CD4-positive, alpha-beta T cell (primary cell): ENCODE results near the gene VGLL4. TPM values are rescaled to one million over a fixed set of nuclear protein-coding genes. Genes with fewer than 3 reads are reported as not detected.

Experiments used
- ATAC-seq: fragments of 200-7000 bp; cut with Tn5 transposase; one replicate; pipeline ENCODE4 v1.10.0; 2022; ENCODE audit warnings: mild to moderate bottlenecking; ENCODE audit not compliant: poor library complexity
- CTCF ChIA-PET: fragments of 350-600 bp; sonication (Branson Sonifier 250); formaldehyde crosslinking; loops from one replicate; lab custom pipeline; 2021; ENCODE audit warnings: antibody characterized with exemption, inconsistent platforms; lab: Charles Lee
- POLR2A ChIA-PET: fragments of 350-600 bp; sonication (Branson Sonifier 250); formaldehyde crosslinking; loops from one replicate; lab custom pipeline; 2021; ENCODE audit warnings: antibody characterized with exemption, inconsistent platforms; lab: Charles Lee
- DNase-seq, 14 experiments: peaks; one replicate each; pipeline ENCODE4 v3.0.0-alpha.2; 2013 to 2020; ENCODE audit warnings: mixed read lengths in 2 of 14
- H3K27ac ChIP-seq, 2 donors: one replicate each; pipeline versions ENCODE4 v1.5.1 to v1.7.0; 2013; ENCODE audit warnings: low read length in 2 of 2, low read depth in 1 of 2, mild to moderate bottlenecking in 1 of 2
- H3K27me3 ChIP-seq, 2 experiments: 1 replicate in 1 of 2; 2 replicates in 1 of 2; pipeline versions ENCODE4 v1.6.1 to v1.7.0; 2013; ENCODE audit warnings: low read length in 2 of 2, control low read depth in 1 of 2, mild to moderate bottlenecking in 1 of 2, moderate library complexity in 1 of 2; ENCODE audit not compliant: insufficient read depth in 2 of 2, control insufficient read depth in 1 of 2
- H3K36me3 ChIP-seq: one replicate; pipeline ENCODE4 v1.6.1; 2013; ENCODE audit warnings: low read length, control low read depth; ENCODE audit not compliant: insufficient read depth
- H3K4me1 ChIP-seq: one replicate; pipeline ENCODE4 v1.6.1; 2013; ENCODE audit warnings: low read length, control low read depth; ENCODE audit not compliant: insufficient read depth
- H3K4me3 ChIP-seq: one replicate; pipeline ENCODE4 v1.5.1; 2013; ENCODE audit warnings: mild to moderate bottlenecking, low read length, moderate library complexity
- H3K9me3 ChIP-seq, 2 experiments: 1 replicate in 1 of 2; 2 replicates in 1 of 2; pipeline versions ENCODE4 v1.6.1 to v1.7.0; 2013; ENCODE audit warnings: low read length in 2 of 2, mild to moderate bottlenecking in 2 of 2, control low read depth in 1 of 2, moderate library complexity in 1 of 2; ENCODE audit not compliant: control insufficient read depth in 1 of 2, insufficient read depth in 1 of 2
- H3K27ac Mint-ChIP-seq: one replicate; pipeline ENCODE4 v1.8.0; 2020; ENCODE audit warnings: mixed read lengths
- H3K27me3 Mint-ChIP-seq: one replicate; pipeline ENCODE4 v1.8.0; 2021; ENCODE audit warnings: mixed read lengths
- H3K36me3 Mint-ChIP-seq: one replicate; pipeline ENCODE4 v1.8.0; 2021; ENCODE audit warnings: low read depth, mixed read lengths
- H3K4me1 Mint-ChIP-seq: one replicate; pipeline ENCODE4 v1.8.0; 2021; ENCODE audit warnings: low read depth, mixed read lengths
- H3K4me3 Mint-ChIP-seq: one replicate; pipeline ENCODE4 v1.8.0; 2020; ENCODE audit warnings: mild to moderate bottlenecking, mixed read lengths
- H3K9me3 Mint-ChIP-seq: one replicate; pipeline ENCODE4 v1.8.0; 2020; ENCODE audit warnings: mixed read lengths
- CTCF ChIP-seq: fragments of 200-600 bp; IDR thresholded peaks from one replicate; pipeline ENCODE4 v1.8.0; 2022; ENCODE audit warnings: antibody characterized with exemption, mild to moderate bottlenecking
- intact Hi-C, 2 experiments: fragments of 100-400 bp; cut with DNase I in 1 of 2; cut with micrococcal nuclease in 1 of 2; formaldehyde crosslinking; loops; one replicate each; pipeline versions ENCODE4 v1.15.1 to v1.9.0; 2023 to 2025; cut with DNase I, micrococcal nuclease
- total RNA-seq, 174 experiments: library from RNA in 2 of 174; stranded (reverse) in 2 of 174; gene quantifications; one replicate each; pipeline ENCODE4 v1.2.3 and lab custom pipeline; 2021 to 2026

VGLL4 gene
- total RNA-seq, 2 experiments from 2014 or later: 10.5 to 11.3 TPM

- no peaks in the 10 kb centered on the region for H3K27me3 Mint-ChIP-seq
- H3K27ac ChIP-seq: no peak overlapping the region
- no peak overlapping the region for H3K27ac Mint-ChIP-seq
- no peaks in the 10 kb centered on the region for H3K27me3 ChIP-seq
- H3K9me3 ChIP-seq: no peaks in the 10 kb centered on the region
- no peaks in the 10 kb centered on the region for H3K36me3 Mint-ChIP-seq
- no peaks in the 10 kb centered on the region for H3K4me1 ChIP-seq
- POLR2A ChIA-PET: no interaction called here
- TF ChIP-seq CTCF: no peak
- intact Hi-C loops: no loop called here
- CTCF ChIA-PET: no interaction called here
- no peak overlapping the region for H3K4me3 ChIP-seq
- H3K4me1 Mint-ChIP-seq: no peaks in the 10 kb centered on the region
- H3K4me3 Mint-ChIP-seq: no peak overlapping the region
- H3K36me3 ChIP-seq: no peaks in the 10 kb centered on the region
- H3K9me3 Mint-ChIP-seq: no peaks in the 10 kb centered on the region
- DNase-seq (no peak), ATAC-seq (no peak)
Measured at GRCh38 chr3:11671648-11672100, 28.0 kb upstream of the VGLL4 start.

- ChIA-PET CTCF (no interaction called here), POLR2A (no interaction called here)
- Histone ChIP-seq H3K36me3 (no peaks in the 10 kb centered on the region), H3K4me1 (no peaks in the 10 kb centered on the region), H3K9me3 (no peaks in the 10 kb centered on the region), H3K4me3 (no peak overlapping the region), H3K27me3 (no peaks in the 10 kb centered on the region), H3K27ac (no peak overlapping the region)
- DNase-seq (no peak), ATAC-seq (no peak)
- Mint-ChIP-seq H3K4me3 (no peak overlapping the region), H3K27me3 (no peaks in the 10 kb centered on the region), H3K36me3 (no peaks in the 10 kb centered on the region), H3K9me3 (no peaks in the 10 kb centered on the region), H3K27ac (no peak overlapping the region), H3K4me1 (no peaks in the 10 kb centered on the region)
- intact Hi-C loops: no loop called here
- TF ChIP-seq CTCF: no peak
Measured at GRCh38 chr3:11668243-11669235, 24.8 kb upstream of the VGLL4 start.

GRCh38 chr3:11665331-11665730, 21.6 kb upstream of the VGLL4 start:
- H3K27ac Mint-ChIP-seq: no peak overlapping the region
- TF ChIP-seq CTCF: no peak
- intact Hi-C loops: no loop called here

More at GRCh38 chr3:11665331-11665730, 21.6 kb upstream of the VGLL4 start:
- peaks cover 0 to 4% of the 10 kb centered on the region in 2 experiments for H3K9me3 ChIP-seq
- ChIA-PET POLR2A (no interaction called here), CTCF (no interaction called here)
- ATAC-seq: no peak
- H3K27me3 ChIP-seq: no peaks in the 10 kb centered on the region
- Mint-ChIP-seq H3K27me3 (no peaks in the 10 kb centered on the region), H3K4me3 (no peak overlapping the region), H3K36me3 (no peaks in the 10 kb centered on the region), H3K9me3 (no peaks in the 10 kb centered on the region), H3K4me1 (no peaks in the 10 kb centered on the region)
- no peak overlapping the region for H3K27ac ChIP-seq
- no peaks in the 10 kb centered on the region for H3K36me3 ChIP-seq
- no peaks in the 10 kb centered on the region for H3K4me1 ChIP-seq
- no peak for DNase-seq
- H3K4me3 ChIP-seq: no peak overlapping the region
